K562 (cell line): ENCODE data around the gene PNCK. TPM values are rescaled to one million over a fixed set of nuclear protein-coding genes. Genes with fewer than 3 reads are reported as not detected.

ENCODE experiments used
- ATAC-seq: fragments of 200-7000 bp; cut with Tn5 transposase; 3 replicates; pipeline ENCODE4 v1.9.1; 2020; ENCODE audit warnings: moderate library complexity
- BruUV-seq: library from RNA; stranded (reverse); fragments of 400-500 nt; replicated peaks from 2 replicates; lab custom pipeline; 2021; lab: Mats Ljungman, UMichigan
- CTCF ChIA-PET: fragments of 300-600 bp; formaldehyde crosslinking; extraction: SDS; loops from one replicate; lab custom pipeline; 2021; ENCODE audit warnings: low intra/inter-chr PET ratio; lab: Yijun Ruan, JAX
- POLR2A ChIA-PET: fragments of 300-600, 350-650 bp; sonication (Branson Sonifier 250); formaldehyde crosslinking; extraction: SDS; loops from one replicate; lab custom pipeline; 2021; ENCODE audit warnings: antibody characterized with exemption, inconsistent platforms; lab: Yijun Ruan, JAX
- DNase-seq, 4 experiments: peaks; one replicate each; pipeline versions ENCODE4 v3.0.0 to v3.0.0-alpha.2; 2011 to 2018; ENCODE audit warnings: low spot score in 3 of 4, mixed read lengths in 3 of 4; ENCODE audit errors: extremely low read depth in 1 of 4
- FAIRE-seq: peaks from 2 replicates; lab custom pipeline; 2011; peaks lifted over from hg19 to GRCh38; lab: Jason Lieb, UNC
- H2AFZ ChIP-seq: 2 replicates; pipeline ENCODE4 v1.6.0; 2011; ENCODE audit warnings: low read depth, low read length, control low read depth, inconsistent platforms
- H3K27ac ChIP-seq: fragments of 200-600 bp; 3 replicates; pipeline ENCODE4 v1.8.0; 2011; ENCODE audit warnings: low read depth, mild to moderate bottlenecking, control low read depth, inconsistent platforms, low read length, moderate library complexity, mixed read lengths; ENCODE audit errors: extremely low read depth
- H3K27me3 ChIP-seq, 2 experiments: fragments of 300-600 bp in 1 of 2; 2 replicates in 1 of 2; 3 replicates in 1 of 2; pipeline versions ENCODE4 v1.6.0 to v1.8.0; 2011; ENCODE audit warnings: inconsistent platforms in 2 of 2, low read length in 2 of 2, mild to moderate bottlenecking in 1 of 2, mixed read lengths in 1 of 2, moderate library complexity in 1 of 2; ENCODE audit not compliant: control insufficient read depth in 2 of 2, insufficient read depth in 2 of 2
- H3K36me3 ChIP-seq: fragments of 300-600 bp; 3 replicates; pipeline ENCODE4 v1.8.0; 2011; ENCODE audit warnings: mild to moderate bottlenecking, low read length, inconsistent platforms; ENCODE audit not compliant: control insufficient read depth, insufficient read depth
- H3K4me1 ChIP-seq, 2 experiments: fragments of 200-600 bp in 1 of 2; replicated peaks in 1 of 2; 2 replicates in 1 of 2; 3 replicates in 1 of 2; pipeline versions ENCODE4 v1.5.1 to v1.8.0; 2011; ENCODE audit warnings: inconsistent platforms in 2 of 2, low read length in 2 of 2, mild to moderate bottlenecking in 1 of 2, mixed read lengths in 1 of 2, moderate library complexity in 1 of 2; ENCODE audit not compliant: control insufficient read depth in 2 of 2, insufficient read depth in 2 of 2
- H3K4me2 ChIP-seq: 2 replicates; pipeline ENCODE4 v1.6.1; 2011; ENCODE audit warnings: low read length, control low read depth, inconsistent platforms, mixed read lengths; ENCODE audit not compliant: insufficient read depth
- H3K4me3 ChIP-seq: fragments of 200-600 bp; sonication (generic), shearing (Covaris generic); 2 replicates; pipeline ENCODE4 v1.5.1; 2016; ENCODE audit warnings: control low read depth, inconsistent platforms
- H3K79me2 ChIP-seq: fragments of 200-600 bp; 3 replicates; pipeline ENCODE4 v1.8.0; 2011; ENCODE audit warnings: low read length, inconsistent platforms; ENCODE audit not compliant: control insufficient read depth, insufficient read depth
- H3K9ac ChIP-seq, 2 experiments: 2 replicates each; pipeline versions ENCODE4 v1.6.0 to v1.6.1; 2011; ENCODE audit warnings: low read depth in 2 of 2, low read length in 2 of 2, control low read depth in 1 of 2, inconsistent platforms in 1 of 2, mild to moderate bottlenecking in 1 of 2, mixed read lengths in 1 of 2; ENCODE audit not compliant: insufficient read depth in 1 of 2
- H3K9me1 ChIP-seq: one replicate; pipeline ENCODE4 v1.6.0; 2011; ENCODE audit warnings: inconsistent platforms, mild to moderate bottlenecking, low read length, moderate library complexity; ENCODE audit not compliant: control insufficient read depth, insufficient read depth
- H3K9me3 ChIP-seq: replicated peaks from 2 replicates; pipeline ENCODE4 v1.5.1; 2011; ENCODE audit warnings: low read depth, low read length, inconsistent platforms; ENCODE audit not compliant: control insufficient read depth, insufficient read depth
- H4K20me1 ChIP-seq: replicated peaks from 2 replicates; pipeline ENCODE4 v1.6.1; 2011; ENCODE audit warnings: low read length, inconsistent platforms, mixed read lengths; ENCODE audit not compliant: control insufficient read depth, insufficient read depth
- BDP1 ChIP-seq: IDR thresholded peaks from 3 replicates; pipeline ENCODE4 v1.6.1; 2011; ENCODE audit not compliant: insufficient read length, insufficient read depth
- KHSRP ChIP-seq: fragments of 450-650 bp; IDR thresholded peaks from 2 replicates; pipeline ENCODE4 v1.6.1; 2017
- SMARCA4 ChIP-seq: fragments of 450-650 bp; IDR thresholded peaks from 2 replicates; pipeline ENCODE4 v1.6.1; 2016
- TRIM24 ChIP-seq, 2 experiments: fragments of 450-650 bp; IDR thresholded peaks; 2 replicates each; pipeline ENCODE4 v1.6.1; 2016
- TRIM28 ChIP-seq: fragments of 450-650 bp; IDR thresholded peaks from 2 replicates; pipeline ENCODE4 v1.6.1; 2017
- ZNF280A ChIP-seq: fragments of 450-650 bp; IDR thresholded peaks from 2 replicates; pipeline ENCODE4 v1.6.1; 2018; ENCODE audit warnings: mild to moderate bottlenecking, low read depth; ENCODE audit not compliant: partially characterized antibody
- WGBS: fragments of 100-300 bp; shearing (Covaris generic); methylation state at CpG from one replicate; pipeline ENCODE4 v1.1.6; 2016; ENCODE audit warnings: low coverage, mixed read lengths; ENCODE audit not compliant: insufficient coverage; ENCODE audit errors: missing lambda C conversion rate; 5-methylcytosine and 5-hydroxymethylcytosine counted together
- in situ Hi-C: fragments of 300-500 bp; cut with MboI; formaldehyde crosslinking; loops from 4 replicates; pipeline ENCODE4 v1.15.0; 2018; ENCODE audit warnings: inconsistent platforms, mixed read lengths
- intact Hi-C: fragments of 100-400 bp; cut with micrococcal nuclease; formaldehyde crosslinking; loops from 2 replicates; pipeline ENCODE4 v1.14.2; 2022
- polyA plus RNA-seq, 8 experiments: library from polyadenylated mRNA; depleted of rRNA in 4 of 8; stranded (reverse) in 5 of 8; unstranded in 3 of 8; fragments of >200 nt; fragmentation: Nextera tagmentation in 2 of 8; fragmentation: Illumina TruSeq in 1 of 8; extraction: Ambion mirVana in 2 of 8; extraction: Trizol in 1 of 8; gene quantifications; 2 replicates each; pipeline versions ENCODE4 v1.2.1 to v1.2.3, GENCODE V29; 2011 to 2014; ENCODE audit warnings: inconsistent platforms in 1 of 8, missing spikeins in 1 of 8
- total RNA-seq, 7 experiments: library from RNA; depleted of rRNA in 6 of 7; stranded (reverse); fragments of >200 nt in 6 of 7; fragmentation: Illumina TruSeq in 2 of 7; extraction: Trizol in 2 of 7; gene quantifications; 2 replicates each; pipeline versions ENCODE4 v1.2.1 to v1.2.3, GENCODE V29; 2011 to 2021; ENCODE audit warnings: low replicate concordance in 1 of 7

Gene PNCK
- total and polyA plus RNA-seq, 9 of the 15 experiments (the other 6 are each of a cell fraction or from before 2014, with no cell fraction given) = 0.13 to 7.5 (median 1.2) TPM; not detected in 1

GRCh38 chrX:153662266-153662665 lies 11.3 kb downstream of the PNCK start (continued):
- TF ChIP-seq KHSRP (no peak), BDP1 (no peak)

GRCh38 chrX:153659268-153659667 lies 14.3 kb downstream of the PNCK start:
- FAIRE-seq (no peak), ATAC-seq (no peak), DNase-seq (no peak)
- Histone ChIP-seq H2AFZ (no peak overlapping the region), H3K9ac (no peak overlapping the region), H3K27ac (no peak overlapping the region), H3K79me2 (no peaks in the 10 kb centered on the region), H4K20me1 (no peaks in the 10 kb centered on the region), H3K4me2 (no peak overlapping the region), H3K4me1 (peaks cover 0 to 8% of the 10 kb centered on the region in 2 experiments; a peak in 2 of 5 replicates), H3K9me1 (no peaks in the 10 kb centered on the region), H3K27me3 (peaks cover 0 to 5% of the 10 kb centered on the region in 2 experiments; a peak in 1 of 5 replicates), H3K36me3 (no peaks in the 10 kb centered on the region), H3K9me3 (0 out of 2 replicates have a peak, but pooled peaks cover 2% of the 10 kb centered on the region), H3K4me3 (no peak overlapping the region)
- in situ Hi-C loops = no loop called here
- 3% methylated on average over 3 of the region's 3 CpGs for WGBS
- TF ChIP-seq ZNF280A (peak; percentile 42), TRIM28 (0 out of 2 replicates have a peak, but pooled peaks have one; percentile 50), SMARCA4 (no peak), KHSRP (no peak), TRIM24 (IDR thresholded peaks at IDR 0.05) (peak in 1 of 2 experiments; percentile 33; a peak in 1 of 4 replicates)
- intact Hi-C loops = no loop called here
- BruUV-seq = no TSS peak
- POLR2A ChIA-PET = no interaction called here
- CTCF ChIA-PET = no interaction called here
